ENCODE data around the gene L2HGDH.

The L2HGDH gene

DNA sequence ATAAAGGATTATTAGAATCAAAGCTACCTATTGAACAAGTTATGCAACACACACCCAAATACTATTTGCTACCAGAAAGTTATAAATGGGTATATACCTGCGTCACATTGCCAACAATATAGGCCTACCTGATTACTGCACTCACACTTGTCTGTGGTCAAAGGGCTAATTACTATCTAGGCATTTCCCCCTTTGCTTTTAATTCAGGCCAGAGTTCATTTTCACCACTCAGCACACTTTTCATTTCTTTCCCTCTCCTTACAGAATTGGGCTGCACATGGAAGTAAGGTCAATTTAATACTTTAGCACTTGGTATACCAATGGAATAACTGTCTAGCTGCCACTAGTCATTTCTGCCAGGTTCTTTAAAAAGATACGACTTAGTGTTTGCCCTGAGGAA, 82.3 kb downstream of the L2HGDH start:
- DNase-seq (ENCODE audit: low read depth): no peak

- no peak for DNase-seq (ENCODE audit: low read depth)
These were observed 83.7 kb downstream of the L2HGDH start for GRCh38 chr14:50228313-50228712.

- no peak for DNase-seq (ENCODE audit: low read depth)
These were observed 86.1 kb downstream of the L2HGDH start for GRCh38 chr14:50225974-50226297.

- DNase-seq (ENCODE audit: low read depth): no peak
These were observed 86.7 kb downstream of the L2HGDH start for GRCh38 chr14:50225067-50225973.

GRCh38 chr14:50222055-50222613, 89.9 kb downstream of the L2HGDH start:
- DNase-seq (ENCODE audit: low read depth): no peak

DNA sequence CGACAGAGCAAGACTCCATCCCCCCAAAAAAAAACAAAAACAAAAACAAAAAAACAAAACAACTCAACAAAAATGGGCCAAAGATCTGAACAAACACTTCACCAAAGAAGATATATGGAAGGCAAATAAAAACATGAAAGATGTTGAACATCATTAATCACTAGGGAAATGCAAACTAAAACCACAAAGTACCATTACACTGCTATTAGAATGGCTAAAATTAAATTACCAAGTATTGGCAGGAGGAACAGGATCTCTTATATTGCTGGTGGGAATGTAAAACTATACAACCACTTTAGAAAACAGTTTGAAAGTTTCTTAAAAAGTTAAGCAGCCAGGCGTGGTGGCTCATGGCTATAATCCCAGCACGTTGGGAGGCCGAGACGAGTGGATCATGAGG, 93.5 kb downstream of the L2HGDH start:
- no peak for DNase-seq (ENCODE audit: low read depth)

DNA sequence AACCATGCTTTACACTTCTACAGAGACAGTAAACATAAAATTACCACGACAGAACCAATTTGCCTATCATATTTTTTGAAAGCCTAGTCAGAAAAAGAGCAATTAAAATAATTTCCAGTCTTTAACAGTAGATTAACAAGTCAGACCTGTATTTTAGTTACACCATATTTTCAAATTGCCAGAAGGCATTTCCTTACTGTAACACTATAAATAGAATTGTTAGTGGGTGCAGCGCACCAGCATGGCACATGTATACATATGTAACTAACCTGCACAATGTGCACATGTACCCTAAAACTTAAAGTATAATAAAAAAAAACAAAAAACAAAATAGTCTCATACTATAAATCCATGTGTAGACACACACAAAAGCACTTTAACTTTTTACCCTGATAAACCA, 96.6 kb downstream of the L2HGDH start:
- no peak for DNase-seq (ENCODE audit: low read depth)

GRCh38 chr14:50213795-50214194, 98.2 kb downstream of the L2HGDH start:
- DNase-seq (ENCODE audit: low read depth): no peak

DNA sequence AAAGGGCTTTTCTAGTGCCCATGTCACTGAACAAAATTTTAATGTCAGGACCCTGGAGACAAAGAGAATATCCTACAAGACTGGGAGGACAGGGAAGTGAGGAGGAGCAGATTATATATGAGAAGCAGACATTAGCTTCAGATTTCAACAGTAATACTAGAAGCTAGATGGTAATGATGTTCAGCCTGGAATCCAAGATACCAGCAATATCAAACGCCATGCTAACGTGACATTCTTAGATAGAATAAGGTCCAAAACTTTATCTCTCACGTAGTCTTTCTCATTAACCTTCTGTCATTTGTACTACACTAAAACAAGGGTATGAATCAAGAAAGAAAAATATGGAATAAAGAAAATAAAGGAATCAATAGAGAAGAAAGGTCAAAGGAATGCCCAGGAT, 99.3 kb downstream of the L2HGDH start:
- no peak for DNase-seq (ENCODE audit: low read depth)

DNA sequence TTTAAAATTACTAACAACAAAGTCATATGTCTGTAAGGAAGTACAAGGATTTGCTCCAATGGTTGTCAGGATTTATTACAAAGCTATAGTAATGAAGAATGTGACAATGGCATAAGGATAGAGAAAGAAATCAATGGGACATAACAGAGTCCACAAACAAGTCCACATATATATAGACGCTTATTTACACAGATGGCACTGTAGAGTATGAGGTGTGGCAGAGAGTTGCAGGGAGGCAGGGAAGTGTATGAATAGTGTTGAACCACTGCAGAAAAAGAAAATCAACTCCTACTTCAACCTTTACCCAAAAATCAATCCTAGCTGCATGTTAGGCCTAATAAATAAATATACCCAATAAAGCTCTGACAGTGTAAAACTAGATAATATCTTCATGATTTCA, 102.0 kb downstream of the L2HGDH start:
- no peak for DNase-seq (ENCODE audit: low read depth)

- DNase-seq (ENCODE audit: low read depth): no peak
These were observed 113.5 kb downstream of the L2HGDH start for GRCh38 chr14:50198499-50198898.

DNA sequence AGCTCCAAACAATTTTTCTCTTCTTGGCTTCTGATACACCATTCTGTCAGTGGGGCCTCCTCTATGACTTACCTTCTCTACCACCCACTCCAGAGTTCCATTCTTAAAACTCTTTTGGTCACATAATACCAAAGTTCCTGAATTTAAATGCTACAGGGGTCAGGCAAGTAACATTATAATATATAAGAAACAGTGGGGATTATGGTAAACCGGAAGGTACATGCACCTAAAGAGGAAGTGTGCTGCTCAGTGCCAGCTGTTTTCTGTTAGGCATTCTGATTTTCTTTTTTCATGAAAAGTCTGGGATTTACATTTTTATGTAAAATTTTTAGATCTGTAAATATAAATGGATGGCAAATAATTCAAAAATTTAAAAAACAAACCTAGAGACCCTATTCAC, 120.5 kb downstream of the L2HGDH start:
- DNase-seq (ENCODE audit: low read depth): no peak
